HG03095 (cell line): ENCODE data around the gene ATP4A.
"Not testable (repeated sequence)": the region's sequence is repeated elsewhere in the genome, so short reads cannot be mapped to it uniquely, and the experiment has no call there.

Source experiments
- ATAC-seq: cut with Tn5 transposase; IDR thresholded peaks from one replicate; pipeline ENCODE4 v1.9.1; 2021; ENCODE audit warnings: moderate library complexity; ENCODE audit not compliant: unreplicated experiment

Gene ATP4A

DNA sequence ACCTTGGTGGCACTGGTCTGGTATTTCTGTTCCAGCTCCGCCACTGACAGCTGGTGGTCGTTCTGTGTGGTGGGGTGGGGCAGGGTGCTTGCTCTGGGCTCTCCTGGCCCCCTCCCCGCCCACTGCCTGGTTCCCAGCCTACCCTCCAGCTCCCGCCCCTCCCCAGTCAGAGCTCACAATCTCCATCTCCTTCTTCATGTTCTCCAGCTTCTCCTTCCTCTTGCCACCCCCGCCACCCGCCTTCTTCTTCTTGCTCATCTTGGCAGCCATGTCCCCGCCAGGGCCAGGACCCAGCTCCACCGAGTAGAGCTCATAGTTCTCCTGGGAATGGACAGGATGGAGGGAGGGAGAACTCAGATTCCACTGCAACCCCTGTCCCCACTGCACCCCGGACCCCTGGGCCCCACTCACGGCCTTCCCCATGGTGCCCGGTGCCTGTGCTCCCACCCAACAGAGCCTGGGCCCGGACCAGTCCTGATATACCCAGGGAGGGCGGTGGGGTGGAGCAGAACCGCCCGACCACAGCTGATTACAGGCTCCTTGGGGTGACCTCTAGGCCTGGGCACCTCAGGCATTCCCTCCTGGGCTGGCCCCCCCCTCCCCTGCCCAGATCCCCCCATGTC, at the start of gene ATP4A:
TSS of gene ATP4A (minus strand) at position 452 of the 623 bp plus-strand sequence. CDS start at position 423, 29 bp downstream.
- ATAC-seq: no peak

DNA sequence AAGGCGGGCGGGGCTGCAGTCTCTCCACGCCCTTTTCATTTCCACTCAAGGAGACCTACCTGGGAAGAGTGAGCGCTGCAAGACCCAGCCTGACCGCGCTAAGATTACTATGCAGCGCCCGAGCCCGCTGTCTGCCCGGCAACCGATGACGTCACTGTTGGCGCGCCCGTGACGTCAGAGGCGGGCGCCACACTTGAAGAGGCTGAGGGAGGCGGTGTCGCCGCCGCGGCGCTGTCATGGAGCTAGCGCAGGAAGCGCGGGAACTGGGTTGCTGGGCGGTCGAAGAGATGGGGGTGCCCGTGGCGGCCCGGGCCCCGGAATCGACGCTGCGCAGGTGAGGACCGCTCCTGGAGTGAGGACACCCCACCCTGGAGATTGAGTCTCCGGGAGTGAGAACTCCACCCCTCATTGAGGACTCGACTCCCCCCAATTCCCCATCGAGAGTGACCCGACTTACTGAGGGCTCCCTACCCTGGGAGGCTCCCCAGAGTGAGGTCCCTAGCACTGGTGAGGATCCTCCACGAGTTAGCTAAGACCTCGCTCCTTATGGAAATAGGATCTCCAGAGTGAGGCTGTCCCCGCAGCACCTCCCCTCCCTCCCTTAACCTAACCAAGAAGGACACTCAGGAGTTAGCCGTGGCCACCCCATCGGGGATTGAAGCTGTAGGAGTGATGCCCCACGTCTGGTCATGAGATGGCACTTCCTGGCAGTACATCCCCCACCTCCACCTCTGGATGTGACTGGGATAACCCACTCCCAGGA, 49.3 kb upstream of the ATP4A start, which contains the start of gene HAUS5:
TSS of gene HAUS5 (plus strand) at position 177 of the 763 bp plus-strand sequence. CDS start at position 237, 60 bp downstream.
- ATAC-seq: peak; percentile 62

DNA sequence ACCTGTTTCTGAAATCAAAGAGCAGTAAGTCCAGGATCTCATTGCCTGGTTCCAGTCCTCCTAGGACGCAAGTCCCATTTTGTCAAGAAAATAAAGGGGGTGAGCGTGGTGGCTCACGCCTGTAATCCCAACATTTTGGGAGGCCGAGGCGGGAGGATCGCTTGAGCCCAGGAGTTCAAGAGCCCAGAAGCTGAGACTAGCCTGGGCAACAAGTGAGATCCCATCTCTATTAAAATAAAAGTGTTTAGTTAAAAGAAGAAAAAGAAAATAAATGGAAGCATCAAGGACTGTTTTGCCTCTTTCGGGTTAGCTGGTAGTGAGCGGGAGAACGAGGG, 48.7 kb upstream of the ATP4A start:
- no peak for ATAC-seq

DNA sequence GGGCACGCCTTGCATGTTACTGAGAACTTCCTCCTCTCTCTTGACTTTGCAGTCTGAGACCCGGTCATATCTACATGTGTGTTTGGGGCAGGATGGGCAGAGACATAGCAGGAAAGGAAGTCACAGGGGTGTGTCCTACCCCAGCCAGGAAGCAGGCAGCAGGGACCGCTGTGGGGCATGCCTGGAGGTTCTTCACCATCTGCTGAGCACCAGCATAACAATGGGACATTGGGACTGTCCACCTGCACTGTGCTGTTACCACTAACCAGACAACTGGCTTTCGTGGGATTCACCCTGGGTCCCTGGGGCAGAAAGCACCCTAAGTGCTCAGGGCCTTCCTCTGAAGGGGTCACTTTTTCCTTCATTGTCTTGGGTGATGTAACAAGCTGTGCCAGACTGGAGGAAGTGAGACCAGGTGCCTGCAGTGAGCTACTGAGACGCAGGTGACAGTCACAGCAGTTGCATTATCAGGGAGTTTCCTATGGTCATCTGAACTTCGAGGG, 46.4 kb upstream of the ATP4A start:
- ATAC-seq: no peak

DNA sequence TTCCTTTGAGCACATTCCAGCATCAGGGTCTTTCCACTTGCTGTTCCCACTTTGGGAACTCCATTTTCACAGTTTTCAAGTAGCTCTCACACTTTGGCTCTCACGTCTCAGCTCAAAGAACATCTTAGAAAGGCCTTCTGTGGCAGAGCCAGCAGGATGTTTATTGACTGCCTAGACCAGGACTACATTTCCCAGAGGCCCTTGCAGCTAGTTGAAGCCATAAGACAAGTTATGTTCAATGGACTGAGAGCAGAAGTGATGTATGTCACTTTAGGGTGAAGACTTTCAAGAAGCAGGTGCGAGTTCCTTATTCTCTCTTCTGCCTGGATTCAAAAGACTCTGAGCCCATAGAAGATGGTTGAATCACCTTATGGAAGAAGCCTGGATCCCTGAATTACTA, 44.8 kb upstream of the ATP4A start:
- no peak for ATAC-seq

DNA sequence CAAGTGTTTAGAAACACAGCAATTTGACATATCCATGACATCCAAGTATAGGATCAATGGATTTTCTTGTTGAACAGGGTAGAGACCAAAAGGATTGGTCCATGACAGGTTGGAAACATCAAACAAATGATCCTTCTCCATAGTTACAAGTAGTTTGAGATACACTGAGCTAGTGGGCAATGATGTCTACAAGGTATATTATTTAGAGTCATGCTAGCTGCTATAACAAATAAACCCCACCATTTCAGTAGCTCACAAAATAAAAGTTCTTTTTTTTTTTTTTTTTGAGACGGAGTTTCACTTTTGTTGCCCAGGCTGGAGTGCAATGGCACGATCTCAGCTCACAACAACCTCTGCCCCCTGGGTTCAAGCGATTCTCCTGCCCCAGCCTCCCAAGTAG, 44.2 kb upstream of the ATP4A start:
- ATAC-seq: no peak

DNA sequence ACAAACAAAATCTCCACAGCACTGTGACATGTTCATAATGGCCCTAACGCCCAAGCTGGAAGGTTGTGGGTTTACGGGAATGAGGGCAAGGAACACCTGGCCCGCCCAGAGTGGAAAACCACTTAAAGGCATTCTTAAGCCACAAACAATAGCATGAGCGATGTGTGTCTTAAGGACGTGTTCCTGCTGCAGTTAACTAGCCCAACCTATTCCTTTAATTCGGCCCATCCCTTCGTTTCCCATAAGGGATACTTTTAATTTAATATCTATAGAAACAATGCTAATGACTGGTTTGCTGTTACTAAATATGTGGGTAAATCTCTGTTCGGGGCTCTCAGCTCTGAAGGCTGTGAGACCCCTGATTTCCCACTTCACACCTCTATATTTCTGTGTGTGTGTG, 43.7 kb upstream of the ATP4A start:
- not testable (repeated sequence) for ATAC-seq

DNA sequence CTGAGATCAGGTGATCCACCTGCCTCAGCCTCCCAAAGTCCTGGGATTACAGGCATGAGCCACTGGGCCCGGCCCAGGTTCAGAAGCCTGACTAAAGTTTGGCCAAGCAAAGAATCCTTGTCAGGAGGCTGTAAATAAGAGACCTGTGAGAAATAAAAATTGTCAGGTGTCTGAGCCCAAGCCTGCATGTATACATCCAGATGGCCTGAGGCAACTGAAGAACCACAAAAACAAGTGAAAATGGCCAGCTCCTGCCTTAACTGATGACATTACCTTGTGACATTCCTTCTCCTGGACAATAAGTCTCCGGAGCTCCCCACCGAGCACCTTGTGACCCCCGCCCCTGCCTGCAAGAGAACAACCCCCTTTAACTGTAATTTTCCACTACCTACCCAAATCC, 41.0 kb upstream of the ATP4A start:
- ATAC-seq: not testable (repeated sequence)

DNA sequence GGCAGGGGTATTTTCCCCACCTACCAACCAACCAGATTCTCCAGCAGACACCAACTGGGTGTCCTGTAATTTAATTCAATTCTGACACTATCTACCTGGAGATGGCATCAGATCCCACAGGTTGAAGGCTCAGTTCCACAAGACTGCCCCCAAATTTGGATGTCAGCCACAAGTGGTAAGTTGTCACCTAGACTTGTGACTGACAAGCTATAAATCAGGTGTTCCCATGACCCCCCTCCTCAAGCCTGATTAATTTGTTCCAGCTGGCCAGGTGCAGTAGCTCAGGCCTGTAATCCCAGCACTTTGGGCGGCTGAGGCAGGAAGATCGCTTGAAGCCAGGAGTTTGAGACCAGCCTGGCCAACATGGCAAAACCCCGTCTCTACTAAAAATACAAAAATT, 38.5 kb upstream of the ATP4A start:
- no peak for ATAC-seq

DNA sequence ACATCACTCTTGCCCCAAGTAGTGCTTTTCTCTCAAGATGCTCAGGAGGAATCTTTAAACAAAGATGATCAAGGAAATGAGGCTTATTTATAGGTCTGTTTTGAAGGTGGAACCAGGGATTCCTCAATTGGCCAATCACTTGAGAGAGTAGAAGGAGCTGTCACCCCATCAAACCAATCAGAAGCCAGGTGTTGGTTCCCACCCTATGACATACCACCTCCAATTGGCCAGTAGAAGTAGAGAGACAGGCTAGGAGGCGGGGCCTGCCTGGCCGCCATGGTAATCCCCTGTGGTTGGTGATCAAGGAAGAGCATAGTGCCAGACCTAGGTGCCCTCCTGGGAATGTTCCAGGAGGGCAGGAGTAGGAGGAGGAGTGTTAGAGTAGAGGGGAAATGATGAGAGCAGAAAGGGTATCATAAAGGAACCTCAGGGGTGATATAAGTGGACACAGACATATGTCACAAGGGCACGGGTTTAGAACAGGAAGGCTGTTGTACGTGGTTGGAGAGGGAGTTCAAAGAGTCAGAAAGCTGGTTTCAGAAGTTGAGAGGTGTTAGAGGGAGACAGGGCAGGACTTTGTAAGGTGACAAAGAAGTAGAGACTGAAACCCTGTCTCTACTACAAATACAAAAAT, 33.0 kb upstream of the ATP4A start:
- ATAC-seq: no peak

DNA sequence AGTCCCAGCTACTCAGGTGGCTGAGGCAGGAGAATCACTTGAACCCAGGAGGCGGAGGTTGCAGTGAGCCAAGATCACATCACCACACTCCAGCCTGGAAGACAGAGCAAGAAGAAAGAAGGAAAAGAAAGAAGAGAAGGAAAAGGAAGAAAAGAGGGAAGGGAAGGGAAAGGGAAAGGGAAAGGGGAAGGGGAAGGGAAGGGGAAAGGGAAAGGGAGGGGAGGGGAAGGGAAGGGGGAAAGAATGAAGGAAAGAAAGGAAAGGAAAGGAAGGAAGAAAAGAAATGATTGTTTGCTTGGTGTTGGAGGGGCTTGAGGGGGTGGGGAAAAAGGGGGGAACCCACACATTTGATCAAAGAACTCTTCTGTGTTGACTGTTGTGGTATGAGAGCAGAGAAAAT, 32.5 kb upstream of the ATP4A start:
- no peak for ATAC-seq

DNA sequence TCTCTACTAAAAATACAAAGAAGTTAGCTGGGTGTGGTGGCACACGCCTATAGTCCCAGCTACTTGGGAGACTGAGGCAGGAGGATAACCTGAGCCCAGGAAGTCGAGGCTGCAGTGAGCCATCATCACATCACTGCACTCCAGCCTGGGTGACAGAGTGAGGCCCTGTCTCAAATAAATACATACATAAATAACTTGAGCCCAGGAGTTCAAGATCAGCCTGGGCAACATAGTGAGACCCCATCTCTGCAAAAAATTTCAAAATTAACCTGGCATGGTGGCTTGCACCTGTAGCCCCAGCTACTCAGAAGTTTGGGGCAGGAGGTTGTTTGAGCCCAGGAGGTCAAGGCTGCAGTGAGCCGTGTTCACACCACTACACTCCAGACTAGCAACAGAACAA, 31.6 kb upstream of the ATP4A start:
- ATAC-seq: not testable (repeated sequence)

DNA sequence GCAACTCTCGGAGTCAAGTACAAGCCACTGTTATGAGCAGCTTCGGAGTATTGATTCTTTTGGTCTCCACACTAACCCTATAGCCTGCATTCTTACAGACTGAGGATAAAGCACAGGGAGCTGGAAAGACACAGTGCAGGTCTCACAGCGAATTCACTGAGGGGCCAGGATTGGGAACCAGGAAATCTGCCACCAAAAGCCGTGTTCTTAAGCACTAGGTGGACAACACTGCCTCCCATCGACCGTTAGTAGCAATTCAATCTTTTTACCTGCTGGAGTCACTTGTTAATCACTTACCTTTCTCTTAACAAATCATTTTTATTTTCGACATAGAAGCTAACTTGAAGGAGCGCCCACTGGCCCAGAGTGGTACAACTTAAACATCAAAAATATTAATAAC, 28.8 kb upstream of the ATP4A start:
- ATAC-seq: no peak

DNA sequence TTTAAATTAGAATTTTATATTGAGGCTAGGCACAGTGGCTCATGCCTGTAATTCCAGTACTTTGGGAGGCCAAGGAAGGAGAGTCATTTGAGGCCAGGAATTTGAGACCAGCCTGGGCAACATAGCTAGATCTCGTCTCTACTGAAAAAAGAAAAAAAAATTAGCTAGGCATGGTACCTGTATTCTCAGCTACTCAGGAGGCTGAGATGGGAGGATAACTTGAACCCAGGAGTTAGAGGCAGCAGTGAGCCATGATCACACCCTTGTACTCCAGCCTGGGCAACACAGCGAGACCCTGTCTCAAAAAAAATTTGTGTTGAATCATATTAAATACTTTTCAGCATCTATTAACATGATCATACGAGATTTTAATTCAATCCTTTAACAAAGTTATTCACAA, 27.4 kb upstream of the ATP4A start:
- no peak for ATAC-seq

DNA sequence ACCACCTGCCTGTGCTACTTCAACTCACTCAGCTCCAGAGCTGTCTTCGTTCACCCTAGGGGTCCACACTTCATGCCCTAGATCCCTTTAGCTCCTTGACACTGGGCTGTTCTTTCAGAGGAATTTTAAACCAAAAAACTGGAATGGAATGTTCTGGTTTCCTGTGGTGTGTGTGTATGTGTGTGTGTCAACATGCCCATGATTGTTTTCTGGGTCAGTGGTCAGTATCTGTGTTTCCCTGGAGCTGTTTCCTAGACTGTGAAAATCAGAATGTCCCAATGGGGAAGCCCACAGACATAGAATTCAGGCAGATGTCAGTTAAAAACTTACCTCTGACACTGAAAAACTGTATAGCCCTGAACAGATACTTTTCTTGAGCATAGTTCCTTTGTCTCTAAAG, 23.9 kb upstream of the ATP4A start:
- ATAC-seq: no peak

DNA sequence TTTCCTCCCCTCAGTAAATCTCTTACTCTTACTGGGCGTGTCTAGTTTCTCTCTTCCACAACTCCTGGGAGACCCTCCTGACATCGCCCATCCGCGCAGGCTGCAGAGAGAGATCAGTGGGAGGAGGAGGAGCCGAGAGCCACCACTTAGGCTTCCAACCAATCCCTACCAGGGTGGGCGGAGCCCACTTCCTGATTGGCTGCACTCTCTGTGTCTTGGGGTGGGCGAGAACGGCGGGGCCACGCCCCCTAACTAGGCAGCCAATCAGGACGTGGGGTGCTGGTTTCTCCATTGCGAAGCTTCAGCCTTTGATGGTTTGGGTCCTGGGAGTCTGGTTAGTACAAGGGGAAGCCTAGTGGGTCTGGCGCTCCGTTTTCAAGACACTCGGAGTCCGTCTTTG, 22.4 kb upstream of the ATP4A start, which contains the start of gene PMIS2:
TSS of gene PMIS2 (plus strand) at position 326 of the 400 bp plus-strand sequence. CDS start 87 bp downstream, outside the sequence.
- ATAC-seq: no peak

DNA sequence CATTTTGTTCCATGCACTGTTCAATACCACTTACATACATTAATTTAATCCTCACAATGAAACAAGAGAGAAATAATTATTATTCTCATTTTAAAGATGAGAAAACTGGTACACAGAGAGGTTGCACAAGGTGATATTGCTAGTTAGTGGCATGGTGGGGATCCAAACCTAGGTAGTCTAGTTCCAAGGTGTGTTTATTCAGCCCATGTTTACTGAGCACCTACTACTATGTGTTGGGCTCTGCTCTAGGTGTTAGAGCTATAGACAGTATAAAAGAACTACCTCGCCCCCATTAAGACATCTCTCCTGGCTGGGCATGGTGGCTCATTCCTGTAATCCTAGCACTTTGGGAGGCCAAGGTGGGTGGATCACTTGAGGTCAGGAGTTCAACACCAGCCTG, 19.3 kb upstream of the ATP4A start:
- ATAC-seq: no peak

DNA sequence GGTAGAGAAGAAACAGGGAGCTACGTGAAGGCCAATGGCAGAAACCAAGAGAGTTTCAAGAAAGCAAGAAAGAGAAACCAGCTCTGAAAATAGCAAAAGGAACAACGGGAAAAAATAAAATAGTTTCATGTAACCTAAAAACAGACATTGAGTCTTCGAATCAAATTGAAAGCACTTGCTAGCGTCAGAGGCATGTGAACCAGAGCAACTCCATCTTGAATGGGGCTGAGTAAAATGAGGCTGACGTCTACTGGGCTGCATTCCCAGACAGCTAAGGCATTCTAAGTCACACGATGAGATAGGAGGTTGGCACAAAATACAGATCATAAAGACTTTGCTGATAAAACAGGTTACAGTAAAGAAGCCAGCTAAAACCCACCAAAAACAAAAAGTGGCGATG, 15.2 kb upstream of the ATP4A start:
- no peak for ATAC-seq

DNA sequence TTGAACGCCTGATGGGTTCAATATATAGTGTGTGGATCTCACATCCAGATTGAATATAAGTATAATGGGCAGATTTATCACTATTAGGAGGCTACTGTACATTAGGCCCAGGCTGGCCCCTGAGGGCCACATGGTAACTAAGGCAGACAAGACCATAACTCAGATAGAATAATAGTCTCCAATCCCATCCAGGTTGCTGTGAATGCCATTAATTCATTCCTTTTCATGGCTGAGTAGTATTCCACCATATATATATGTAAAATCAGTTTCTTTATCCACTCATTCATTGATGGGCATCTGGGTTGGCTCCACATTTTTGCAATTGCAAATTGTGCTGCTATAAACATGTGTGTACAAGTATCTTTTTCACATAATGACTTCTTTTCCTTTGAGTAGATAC, 14.5 kb upstream of the ATP4A start:
- no peak for ATAC-seq

DNA sequence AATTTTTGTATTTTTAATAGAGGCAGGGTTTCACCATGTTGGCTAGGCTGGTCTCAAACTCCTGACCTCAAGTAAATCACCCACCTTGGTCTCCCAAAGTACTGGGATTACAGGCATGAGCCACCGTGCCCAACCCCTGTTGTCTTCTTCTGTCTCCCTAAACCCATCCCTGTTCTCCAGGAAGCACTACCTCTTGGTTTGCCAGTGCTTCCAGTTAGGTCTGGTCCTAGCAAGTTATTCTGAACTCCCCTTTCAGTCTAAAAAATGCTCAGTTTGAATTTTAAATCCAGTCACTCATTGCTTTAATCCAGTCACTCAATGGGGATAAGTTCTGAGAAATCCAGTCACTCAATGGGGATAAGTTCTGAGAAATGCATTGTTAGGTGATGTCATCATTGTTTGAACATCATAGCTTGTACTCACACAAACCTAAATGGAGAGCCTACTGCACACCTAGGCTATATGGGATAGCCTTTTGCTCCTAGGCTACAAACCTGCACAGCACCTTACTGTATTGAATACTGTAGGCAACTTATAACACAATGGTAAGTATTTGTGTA, 8.0 kb upstream of the ATP4A start:
- ATAC-seq: no peak

DNA sequence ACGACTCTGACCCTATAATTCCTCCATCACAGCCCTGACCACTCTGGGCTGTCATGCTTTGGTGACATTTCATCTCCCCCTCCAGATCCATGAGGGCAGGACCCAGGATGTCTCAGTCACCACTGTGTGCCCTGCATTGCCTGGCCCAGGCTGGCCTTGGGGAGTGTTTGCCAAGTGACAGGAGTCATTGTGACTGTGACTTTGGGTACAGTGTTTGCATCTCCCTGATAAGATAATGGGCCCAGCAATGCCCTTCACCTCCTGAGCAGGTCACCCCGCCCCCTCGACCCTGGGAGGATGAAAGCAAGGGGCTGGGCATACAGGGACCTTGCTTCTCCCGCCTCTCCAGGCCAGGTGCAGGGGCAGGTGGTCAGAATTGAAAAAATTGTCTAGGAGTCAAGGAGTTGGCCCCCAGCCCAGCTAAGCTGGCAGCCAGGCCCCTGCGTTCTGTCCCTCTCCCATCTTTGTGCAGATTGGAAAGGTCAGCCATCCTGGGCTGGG, 5.9 kb upstream of the ATP4A start:
- no peak for ATAC-seq
